Measurements from ENCODE around the gene UQCRC1. TPM values are rescaled to one million over a fixed set of nuclear protein-coding genes. Genes with fewer than 3 reads are reported as not detected.

The UQCRC1 gene
- total and polyA plus RNA-seq, 2 of the 8 experiments (the other 6 are each of a cell fraction or from before 2014, with no cell fraction given) = 310 to 720 TPM

DNA sequence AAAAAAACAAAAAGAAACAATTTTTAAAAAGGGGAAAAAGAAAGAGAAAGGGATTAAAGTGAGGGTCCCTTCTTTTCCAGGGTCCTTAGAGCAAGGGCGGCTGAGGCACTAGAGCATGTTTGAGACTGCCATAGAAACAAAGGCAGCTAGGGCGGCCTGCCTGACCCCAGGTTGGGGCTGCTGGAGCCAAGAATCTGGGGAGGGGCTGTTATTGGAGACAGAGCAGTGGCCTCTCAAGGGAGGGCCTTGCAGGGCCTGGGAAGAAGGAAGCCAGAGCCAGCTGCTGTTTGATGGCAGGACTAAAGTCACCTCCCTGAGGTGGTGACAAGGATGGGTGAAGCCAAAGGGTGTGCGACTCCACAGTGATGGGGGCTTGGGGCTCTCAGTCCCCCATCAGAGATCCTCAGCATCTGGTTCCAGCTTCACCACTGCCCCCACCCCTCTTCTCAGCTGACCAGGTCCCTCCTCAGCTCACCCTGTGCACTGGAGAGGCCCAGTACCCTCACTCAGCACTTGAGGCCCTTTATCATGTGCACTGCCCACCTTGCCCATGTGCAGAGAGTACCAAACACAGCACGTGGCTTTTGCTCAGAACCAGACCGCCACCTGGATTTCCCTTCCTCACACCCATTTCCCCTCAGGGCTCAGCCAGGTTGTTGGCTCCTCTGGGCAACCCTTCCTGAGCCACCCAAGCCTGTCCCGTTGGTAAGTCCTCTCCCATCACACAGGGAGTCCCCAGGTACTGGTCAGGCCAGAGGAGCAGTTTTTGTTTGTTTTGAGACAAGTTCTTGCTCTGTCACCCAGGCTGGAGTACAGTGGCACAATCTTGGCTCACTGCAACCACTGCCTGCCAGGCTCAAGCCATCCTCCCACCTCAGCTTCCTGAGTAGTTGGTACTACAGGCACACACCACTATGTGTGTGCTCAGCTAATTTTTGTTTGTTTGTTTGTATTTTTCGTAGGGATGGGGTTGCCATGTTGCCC lies 10.4 kb upstream of the UQCRC1 start (continued):
- TF ChIP-seq RFX5 (IDR thresholded peaks at IDR 0.05; ENCODE audit: borderline replicate concordance, low read depth, low read length) (no peak), EZH2 (IDR thresholded peaks at IDR 0.05; ENCODE audit: low read depth, low read length, severe bottlenecking) (no peak), CBX5 (IDR thresholded peaks at IDR 0.05; ENCODE audit: low read depth, low read length) (no peak), SUZ12 (IDR thresholded peaks at IDR 0.05; ENCODE audit: low read length) (no peak), BRCA1 (IDR thresholded peaks at IDR 0.05; ENCODE audit: low read depth, low read length) (no peak), SP4 (IDR thresholded peaks at IDR 0.05; ENCODE audit: low read length) (no peak), CHD7 (IDR thresholded peaks at IDR 0.05; ENCODE audit: insufficient replicate concordance, low read length) (no peak), POLR2AphosphoS5 (IDR thresholded peaks at IDR 0.05; ENCODE audit: low read depth, low read length) (no peak; the same call in 1 of the 2 replicates), CHD2 (IDR thresholded peaks at IDR 0.05; ENCODE audit: low read length) (no peak)

Data from H1 (cell line).